NCI-H1105 treated with DMSO at 0.1 percent for 48 hours (cell line): ENCODE data around the gene DMC1.

Experiments used
- DNase-seq: peaks from one replicate; lab custom pipeline; 2025; lab: John Stamatoyannopoulos, UW

Gene DMC1

GRCh38 chr22:38567531-38568285 lies 2.3 kb downstream of the DMC1 start:
- no peak for DNase-seq

GRCh38 chr22:38566726-38567504 lies 3.1 kb downstream of the DMC1 start:
- peak; percentile 30 for DNase-seq

GRCh38 chr22:38565441-38565840 lies 4.5 kb downstream of the DMC1 start:
- DNase-seq = no peak

GRCh38 chr22:38564669-38565068 lies 5.3 kb downstream of the DMC1 start:
- no peak for DNase-seq

- DNase-seq = no peak
Measured at GRCh38 chr22:38554281-38554680, 15.7 kb downstream of the DMC1 start.

GRCh38 chr22:38549101-38549894 lies 20.7 kb downstream of the DMC1 start:
- DNase-seq = no peak

GRCh38 chr22:38540701-38541100 lies 29.3 kb downstream of the DMC1 start:
- no peak for DNase-seq

GRCh38 chr22:38531251-38531938 lies 38.6 kb downstream of the DMC1 start:
- no peak for DNase-seq

GRCh38 chr22:38524429-38524828 lies 45.6 kb downstream of the DMC1 start:
- no peak for DNase-seq

GRCh38 chr22:38523479-38523878 lies 46.5 kb downstream of the DMC1 start:
- DNase-seq = no peak

- no peak for DNase-seq
Measured at GRCh38 chr22:38523029-38523428, 47.0 kb downstream of the DMC1 start.

- no peak for DNase-seq
Measured at GRCh38 chr22:38519453-38520250, 50.3 kb downstream of the DMC1 start.

GRCh38 chr22:38518620-38519019 lies 51.4 kb downstream of the DMC1 start:
- DNase-seq = no peak

- DNase-seq = no peak
Measured at GRCh38 chr22:38513063-38513462, 56.9 kb downstream of the DMC1 start.

GRCh38 chr22:38510416-38510970 lies 59.5 kb downstream of the DMC1 start:
- DNase-seq = no peak

GRCh38 chr22:38506118-38506962 lies 63.6 kb downstream of the DMC1 start, which contains the start of gene DDX17:
Gene DDX17, minus strand, starts transcription at chr22:38506311.
- peak; percentile 97 for DNase-seq

- peak; percentile 32 for DNase-seq
Measured at GRCh38 chr22:38505541-38506117, 64.4 kb downstream of the DMC1 start.

GRCh38 chr22:38504731-38505540 lies 65.0 kb downstream of the DMC1 start:
- peak; percentile 28 for DNase-seq

- DNase-seq = no peak
Measured at GRCh38 chr22:38503021-38503420, 67.0 kb downstream of the DMC1 start.
